IPS DF 6.9 (cell line): ENCODE measurements around the gene SLITRK4.
A peak's percentile ranks its signal among the peaks of the same experiment; 100 is the strongest.

Experiments
- DNase-seq: peaks from one replicate; pipeline ENCODE4 v3.0.0-alpha.2; 2013; ENCODE audit warnings: low read depth, low spot score
- H3K27ac ChIP-seq: one replicate; pipeline ENCODE4 v1.5.1; 2013; ENCODE audit warnings: low read length, control low read depth
- H3K27me3 ChIP-seq: 2 replicates; pipeline ENCODE4 v1.6.1; 2013; ENCODE audit warnings: mild to moderate bottlenecking, low read length; ENCODE audit not compliant: control insufficient read depth, insufficient read depth
- H3K36me3 ChIP-seq: 2 replicates; pipeline ENCODE4 v1.6.1; 2013; ENCODE audit warnings: low read length; ENCODE audit not compliant: control insufficient read depth, insufficient read depth
- H3K4me1 ChIP-seq: 2 replicates; pipeline ENCODE4 v1.6.1; 2013; ENCODE audit warnings: low read length; ENCODE audit not compliant: control insufficient read depth, insufficient read depth
- H3K4me3 ChIP-seq: 2 replicates; pipeline ENCODE4 v1.5.1; 2013; ENCODE audit warnings: mild to moderate bottlenecking, low read length
- H3K9me3 ChIP-seq: 2 replicates; pipeline ENCODE4 v1.6.1; 2013; ENCODE audit warnings: low read length, inconsistent platforms; ENCODE audit not compliant: control insufficient read depth, insufficient read depth
- WGBS: extraction: QIAGEN DNeasy Blood & Tissue Kit; methylation state at CpG from one replicate; pipeline ENCODE4 v1.1.7; 2013; ENCODE audit warnings: mixed read lengths, missing lambda C conversion rate; ENCODE audit not compliant: insufficient read length, insufficient coverage; 5-methylcytosine and 5-hydroxymethylcytosine counted together

SLITRK4 gene, protein sequence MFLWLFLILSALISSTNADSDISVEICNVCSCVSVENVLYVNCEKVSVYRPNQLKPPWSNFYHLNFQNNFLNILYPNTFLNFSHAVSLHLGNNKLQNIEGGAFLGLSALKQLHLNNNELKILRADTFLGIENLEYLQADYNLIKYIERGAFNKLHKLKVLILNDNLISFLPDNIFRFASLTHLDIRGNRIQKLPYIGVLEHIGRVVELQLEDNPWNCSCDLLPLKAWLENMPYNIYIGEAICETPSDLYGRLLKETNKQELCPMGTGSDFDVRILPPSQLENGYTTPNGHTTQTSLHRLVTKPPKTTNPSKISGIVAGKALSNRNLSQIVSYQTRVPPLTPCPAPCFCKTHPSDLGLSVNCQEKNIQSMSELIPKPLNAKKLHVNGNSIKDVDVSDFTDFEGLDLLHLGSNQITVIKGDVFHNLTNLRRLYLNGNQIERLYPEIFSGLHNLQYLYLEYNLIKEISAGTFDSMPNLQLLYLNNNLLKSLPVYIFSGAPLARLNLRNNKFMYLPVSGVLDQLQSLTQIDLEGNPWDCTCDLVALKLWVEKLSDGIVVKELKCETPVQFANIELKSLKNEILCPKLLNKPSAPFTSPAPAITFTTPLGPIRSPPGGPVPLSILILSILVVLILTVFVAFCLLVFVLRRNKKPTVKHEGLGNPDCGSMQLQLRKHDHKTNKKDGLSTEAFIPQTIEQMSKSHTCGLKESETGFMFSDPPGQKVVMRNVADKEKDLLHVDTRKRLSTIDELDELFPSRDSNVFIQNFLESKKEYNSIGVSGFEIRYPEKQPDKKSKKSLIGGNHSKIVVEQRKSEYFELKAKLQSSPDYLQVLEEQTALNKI

DNA sequence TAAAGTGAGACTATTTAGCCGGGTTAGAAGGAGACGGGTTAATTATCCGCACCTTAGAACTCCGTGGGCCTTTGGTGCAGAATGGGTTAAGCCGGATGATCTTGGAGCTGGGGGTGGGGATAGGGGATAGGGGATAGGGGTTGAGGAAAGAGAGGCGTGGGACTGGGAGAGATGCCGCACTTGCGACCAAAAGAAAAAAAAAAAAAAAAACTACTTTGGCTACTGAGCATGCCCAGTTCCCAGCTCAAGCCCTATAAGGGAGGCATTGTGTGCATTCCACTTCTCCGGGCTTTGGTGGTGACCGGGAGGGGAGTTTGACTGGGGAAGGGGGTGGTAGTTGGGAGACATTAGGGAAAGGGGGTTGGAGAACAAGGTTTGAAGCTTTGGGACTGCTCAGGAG is at the start of gene SLITRK4:
Gene SLITRK4, minus strand, starts transcription at position 187 of the 400 bp plus-strand sequence. CDS start 4,993 bp downstream, outside the sequence.
- H3K9me3 ChIP-seq, result no peaks in the 10 kb centered on the region
- no peak within 1 kb of the TSS for H3K27ac ChIP-seq

DNA sequence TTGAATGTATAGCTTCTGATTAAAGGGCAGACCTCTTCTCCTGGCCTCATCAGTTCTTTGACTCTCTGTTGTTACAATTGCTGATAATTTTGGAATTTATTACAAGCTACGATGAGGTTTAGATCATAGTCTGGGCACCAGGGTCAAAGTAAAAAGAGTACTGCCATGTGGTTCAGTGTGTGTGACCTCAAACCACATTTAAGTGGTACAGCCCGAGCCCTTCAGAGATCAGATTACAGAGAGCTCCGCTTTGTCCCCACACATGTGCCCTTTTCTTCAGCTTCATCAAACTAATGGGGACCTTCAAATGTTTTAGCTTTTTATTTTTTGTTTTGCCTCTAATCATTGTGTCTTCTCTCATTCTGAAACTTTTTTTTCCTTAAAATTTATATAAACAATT is 47.6 kb upstream of the SLITRK4 start:
- Histone ChIP-seq H3K9me3 (no peaks in the 10 kb centered on the region), H3K27me3 (no peaks in the 10 kb centered on the region), H3K36me3 (no peaks in the 10 kb centered on the region), H3K4me1 (no peaks in the 10 kb centered on the region), H3K4me3 (no peak overlapping the region), H3K27ac (no peak overlapping the region)
- no peak for DNase-seq
- WGBS, result no CpG with 5 or more reads among the region's 3 CpGs

More for the DNA sequence above, at the start of gene SLITRK4:
- Histone ChIP-seq H3K27me3 (no peaks in the 10 kb centered on the region), H3K36me3 (no peaks in the 10 kb centered on the region), H3K4me3 (peak within 1 kb of the TSS; percentile 9; the same call in 1 of the 2 replicates), H3K4me1 (no peaks in the 10 kb centered on the region)
- peak; percentile 27 for DNase-seq
- no CpG with 5 or more reads among the region's 10 CpGs for WGBS

DNA sequence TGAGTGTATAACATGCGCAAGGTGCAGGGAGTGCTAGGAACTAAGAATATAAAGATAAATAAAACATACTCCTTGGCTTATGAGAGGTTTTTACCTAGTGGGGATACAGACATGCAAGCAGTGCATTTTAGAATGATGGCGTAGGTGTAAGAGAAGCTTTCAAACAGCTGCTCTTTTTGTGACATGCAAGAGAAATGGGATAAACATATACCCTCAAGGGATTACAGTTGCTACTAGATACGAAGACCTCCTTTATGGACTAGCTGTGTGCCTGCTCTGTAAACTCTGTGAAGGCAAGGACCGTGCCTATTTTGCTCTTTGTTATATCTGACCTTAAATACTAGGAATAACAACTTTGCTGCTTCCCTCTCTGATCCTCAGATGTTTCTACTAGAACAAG is 39.0 kb upstream of the SLITRK4 start:
- H3K27me3 ChIP-seq, result no peaks in the 10 kb centered on the region
- H3K36me3 ChIP-seq, result no peaks in the 10 kb centered on the region
- H3K4me1 ChIP-seq, result no peaks in the 10 kb centered on the region
- DNase-seq, result no peak
- no peak overlapping the region for H3K27ac ChIP-seq
- no peaks in the 10 kb centered on the region; the same call in 1 of the 2 replicates for H3K9me3 ChIP-seq
- H3K4me3 ChIP-seq, result no peak overlapping the region
- WGBS, result no CpG with 5 or more reads among the region's 4 CpGs

DNA sequence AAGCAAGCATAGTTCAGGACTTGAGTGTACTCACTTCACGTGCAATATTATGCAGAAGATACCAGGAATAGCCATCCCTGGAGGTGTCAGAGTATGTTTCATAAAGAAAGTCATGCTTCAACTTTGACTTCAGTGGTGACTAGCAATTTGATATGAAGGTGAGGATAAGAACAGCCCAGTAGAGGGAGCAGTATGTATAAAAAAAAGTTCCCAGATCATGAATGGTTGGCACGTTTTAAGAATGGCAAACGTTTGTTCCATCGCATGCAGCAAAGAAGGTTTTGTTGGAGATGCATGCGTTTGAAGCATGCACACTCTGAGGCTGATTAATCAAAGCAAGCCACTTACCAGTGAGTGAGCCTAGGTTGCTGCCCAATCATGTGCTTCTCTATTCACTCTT is 33.5 kb upstream of the SLITRK4 start:
- Histone ChIP-seq H3K9me3 (no peaks in the 10 kb centered on the region; the same call in 1 of the 2 replicates), H3K27me3 (no peaks in the 10 kb centered on the region), H3K4me1 (no peaks in the 10 kb centered on the region), H3K27ac (no peak overlapping the region), H3K36me3 (no peaks in the 10 kb centered on the region), H3K4me3 (no peak overlapping the region)
- WGBS, result no CpG with 5 or more reads among the region's 5 CpGs
- DNase-seq, result no peak

DNA sequence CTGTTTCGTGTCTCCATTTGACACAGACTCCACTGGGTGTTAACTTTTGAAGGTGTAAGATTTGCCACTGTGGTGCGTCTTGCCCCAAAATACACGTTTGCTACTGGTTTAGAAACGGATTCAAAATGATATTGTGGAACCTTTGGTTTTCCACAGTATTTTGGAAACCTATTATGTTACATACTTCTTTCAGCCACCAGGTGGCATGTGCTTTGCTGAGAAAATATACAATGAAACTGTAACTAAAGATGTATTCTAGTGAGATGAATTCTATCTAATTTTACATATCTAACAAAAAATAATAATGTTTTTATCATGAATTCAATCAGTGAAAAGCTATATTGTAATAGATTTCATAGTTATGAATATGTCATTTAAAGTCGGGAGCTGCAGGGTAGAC is 28.4 kb upstream of the SLITRK4 start:
- Histone ChIP-seq H3K9me3 (no peaks in the 10 kb centered on the region), H3K27me3 (no peaks in the 10 kb centered on the region), H3K36me3 (no peaks in the 10 kb centered on the region), H3K27ac (no peak overlapping the region), H3K4me1 (no peaks in the 10 kb centered on the region), H3K4me3 (no peak overlapping the region)
- WGBS, result no CpG with 5 or more reads among the region's 5 CpGs
- DNase-seq, result no peak

DNA sequence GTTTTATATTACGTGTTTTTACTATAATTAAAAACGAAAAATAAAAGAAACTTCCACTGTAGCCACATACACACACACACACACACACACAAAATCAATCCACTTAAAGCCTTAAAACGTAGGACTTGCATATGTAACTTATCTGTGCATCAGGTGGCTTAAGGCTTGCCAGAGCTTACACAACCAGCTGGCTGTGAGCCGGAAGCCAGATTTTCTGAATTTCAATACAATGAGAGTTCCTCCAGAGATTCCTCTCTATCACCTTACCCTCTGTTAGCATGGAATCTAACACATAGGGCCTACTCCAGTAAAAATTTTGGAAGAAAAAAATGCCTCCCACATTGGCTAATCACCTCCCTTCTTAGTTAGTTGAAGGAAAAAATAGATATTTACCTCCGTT is 27.9 kb upstream of the SLITRK4 start:
- Histone ChIP-seq H3K27ac (no peak overlapping the region), H3K9me3 (no peaks in the 10 kb centered on the region), H3K4me1 (no peaks in the 10 kb centered on the region), H3K36me3 (no peaks in the 10 kb centered on the region), H3K27me3 (no peaks in the 10 kb centered on the region), H3K4me3 (no peak overlapping the region)
- DNase-seq, result no peak
- WGBS, result no CpG with 5 or more reads among the region's 5 CpGs

DNA sequence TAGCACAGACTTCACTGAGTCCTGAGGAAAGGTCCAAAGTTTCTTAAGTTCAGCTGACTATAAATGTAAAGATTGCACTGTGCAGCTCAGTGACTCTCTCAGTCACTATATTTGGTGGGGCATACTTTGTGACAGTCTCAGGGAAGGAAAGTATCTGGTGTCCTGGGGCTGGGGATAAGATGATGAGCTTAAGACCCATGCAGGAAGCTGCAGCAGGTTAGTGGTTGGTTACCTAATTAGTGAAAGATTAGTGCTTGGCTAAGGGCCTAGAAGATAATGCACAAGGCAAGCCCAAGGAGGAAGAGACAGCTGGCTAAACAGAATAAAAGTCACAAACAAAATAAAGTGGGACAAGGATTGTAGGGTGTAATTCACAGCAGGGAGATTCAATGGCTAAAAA is 25.4 kb upstream of the SLITRK4 start:
- H3K4me3 ChIP-seq, result no peak overlapping the region
- no peaks in the 10 kb centered on the region for H3K27me3 ChIP-seq
- H3K27ac ChIP-seq, result no peak overlapping the region
- no peaks in the 10 kb centered on the region for H3K9me3 ChIP-seq
- no peaks in the 10 kb centered on the region for H3K36me3 ChIP-seq
- no peak for DNase-seq
- no peaks in the 10 kb centered on the region for H3K4me1 ChIP-seq

DNA sequence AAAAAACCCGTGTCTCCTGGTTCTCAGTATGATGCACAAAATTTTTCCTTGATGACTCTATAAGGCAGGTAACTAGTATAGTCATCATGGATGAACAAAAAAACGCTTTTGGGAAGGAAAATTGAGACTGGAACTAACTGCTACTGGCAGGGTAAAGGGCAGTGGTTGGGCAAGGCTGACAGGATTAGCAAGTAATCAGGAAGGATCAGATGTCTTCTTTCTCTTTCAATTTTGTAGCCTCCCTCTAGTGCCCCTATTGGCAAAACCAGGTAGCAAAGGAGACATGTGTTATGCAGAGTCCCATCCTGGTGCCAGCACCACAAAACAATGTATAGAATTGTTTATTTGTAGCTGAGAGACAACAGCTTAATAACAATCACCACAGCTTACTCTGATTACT is 12.8 kb upstream of the SLITRK4 start:
- Histone ChIP-seq H3K27me3 (no peaks in the 10 kb centered on the region), H3K9me3 (no peaks in the 10 kb centered on the region), H3K27ac (no peak overlapping the region), H3K4me3 (no peak overlapping the region), H3K36me3 (no peaks in the 10 kb centered on the region), H3K4me1 (no peaks in the 10 kb centered on the region)
- no CpG with 5 or more reads among the region's 2 CpGs for WGBS
- DNase-seq, result no peak

DNA sequence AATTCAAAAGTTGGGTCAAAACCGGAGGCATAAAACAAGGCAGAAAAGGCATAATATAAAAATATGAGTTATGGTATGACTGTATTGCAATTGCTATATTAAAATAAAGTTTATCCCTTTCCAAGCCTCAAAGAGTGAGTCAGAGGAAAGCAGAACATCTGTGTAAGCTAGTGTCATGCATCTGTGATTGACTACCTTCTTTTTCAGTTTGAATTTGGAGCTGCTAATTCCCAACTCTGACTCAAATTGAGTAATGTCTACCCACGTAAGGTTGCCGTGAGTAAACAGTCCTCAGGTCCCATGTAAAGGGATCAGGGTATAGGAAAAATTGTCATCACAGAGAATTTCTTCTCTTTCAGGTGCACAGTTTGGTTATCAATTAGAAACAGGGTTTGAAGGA is 6.5 kb upstream of the SLITRK4 start:
- no CpG with 5 or more reads among the region's 3 CpGs for WGBS
- H3K4me1 ChIP-seq, result no peaks in the 10 kb centered on the region
- H3K4me3 ChIP-seq, result no peak overlapping the region
- no peak overlapping the region for H3K27ac ChIP-seq
- no peaks in the 10 kb centered on the region for H3K27me3 ChIP-seq
- no peak for DNase-seq
- no peaks in the 10 kb centered on the region for H3K9me3 ChIP-seq
- H3K36me3 ChIP-seq, result no peaks in the 10 kb centered on the region

DNA sequence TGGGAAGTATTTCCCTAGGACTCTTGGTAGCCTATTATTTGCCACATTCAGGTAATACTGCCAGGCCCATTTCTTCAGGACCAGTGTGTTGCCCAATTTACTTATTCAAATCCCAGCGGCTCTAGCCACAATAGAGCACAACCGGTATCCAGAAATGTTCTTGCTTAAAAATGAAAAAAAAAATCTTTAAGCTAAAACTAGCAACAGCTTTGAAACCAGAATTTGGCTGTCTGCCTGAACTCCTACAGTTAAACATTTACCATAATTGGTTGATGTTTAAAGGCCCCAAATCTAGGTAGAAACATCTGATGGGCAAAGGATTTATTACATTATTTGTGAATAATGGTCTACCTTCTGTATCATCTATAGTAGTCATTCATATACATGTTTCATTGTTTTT is 930 bp upstream of the SLITRK4 start:
- WGBS, result no CpG with 5 or more reads among the region's 2 CpGs
- H3K4me3 ChIP-seq, result no peak overlapping the region
- H3K36me3 ChIP-seq, result no peaks in the 10 kb centered on the region
- no peak for DNase-seq
- no peaks in the 10 kb centered on the region for H3K27me3 ChIP-seq
- no peak overlapping the region for H3K27ac ChIP-seq
- no peaks in the 10 kb centered on the region for H3K4me1 ChIP-seq
- H3K9me3 ChIP-seq, result no peaks in the 10 kb centered on the region
